Measurements from ENCODE around the gene MYLK4.

- TF ChIP-seq POLR2AphosphoS5 (IDR thresholded peaks at IDR 0.05; ENCODE audit: insufficient read depth, low read depth, low read length) (no peak), EZH2 (IDR thresholded peaks at IDR 0.05; ENCODE audit: borderline replicate concordance, low read depth, low read length, severe bottlenecking) (no peak)
These were observed 9.0 kb downstream of the MYLK4 start for GRCh38 chr6:2741756-2742155.
